ENCODE data around the gene ITPR2.

- TF ChIP-seq CTCF (conservative IDR thresholded peaks at IDR 0.05; ENCODE audit: low read length) (no peak), EZH2phosphoT487 (IDR thresholded peaks at IDR 0.05; ENCODE audit: borderline replicate concordance, low read depth, low read length) (no peak)
Observed at GRCh38 chr12:26872625-26873024, 39.6 kb upstream of the ITPR2 start.
